GM18951 (cell line): Measurements from ENCODE around the gene PNO1.
"Not testable (repeated sequence)": the region's sequence is repeated elsewhere in the genome, so short reads cannot be mapped to it uniquely, and the experiment has no call there.

ENCODE experiments used
- POLR2A ChIP-seq: IDR thresholded peaks from 4 replicates; pipeline ENCODE4 v1.6.1; 2011; ENCODE audit warnings: mild to moderate bottlenecking; ENCODE audit not compliant: insufficient read length, insufficient read depth; ENCODE audit errors: extremely low read depth
- in situ Hi-C: fragments of 300-500 bp; cut with MboI; formaldehyde crosslinking; loops from one replicate; pipeline ENCODE4 v1.12.0; 2022; ENCODE audit warnings: low sequenced_read_pairs, mixed read lengths, inconsistent platforms; ENCODE audit not compliant: unreplicated experiment

The PNO1 gene

GRCh38 chr2:68171684-68172083, 14.0 kb downstream of the PNO1 start:
- in situ Hi-C loops, result no loop called here
- no peak for TF ChIP-seq POLR2A

- TF ChIP-seq POLR2A, result no peak
- in situ Hi-C loops, result no loop called here
Measured at GRCh38 chr2:68172521-68172920, 14.8 kb downstream of the PNO1 start.

GRCh38 chr2:68172990-68173700, 15.5 kb downstream of the PNO1 start:
- no peak for TF ChIP-seq POLR2A

GRCh38 chr2:68175210-68175609, 17.5 kb downstream of the PNO1 start:
- in situ Hi-C loops, result not testable (repeated sequence)

More at GRCh38 chr2:68172990-68173700, 15.5 kb downstream of the PNO1 start:
- in situ Hi-C loops, result no loop called here

- TF ChIP-seq POLR2A, result no peak
- in situ Hi-C loops, result no loop called here
Measured at GRCh38 chr2:68176657-68177056, 19.0 kb downstream of the PNO1 start.

GRCh38 chr2:68177541-68177940, 19.9 kb downstream of the PNO1 start:
- TF ChIP-seq POLR2A, result no peak
- in situ Hi-C loops, result no loop called here

GRCh38 chr2:68178432-68178831, 20.7 kb downstream of the PNO1 start:
- TF ChIP-seq POLR2A, result no peak
- in situ Hi-C loops, result no loop called here

- TF ChIP-seq POLR2A, result no peak
- in situ Hi-C loops, result no loop called here
Measured at GRCh38 chr2:68178954-68179627, 21.4 kb downstream of the PNO1 start.

GRCh38 chr2:68182902-68183301, 25.2 kb downstream of the PNO1 start:
- TF ChIP-seq POLR2A, result no peak
- in situ Hi-C loops, result no loop called here

GRCh38 chr2:68185541-68186164, 28.0 kb downstream of the PNO1 start:
- no peak for TF ChIP-seq POLR2A
- in situ Hi-C loops, result no loop called here

- in situ Hi-C loops, result no loop called here
- TF ChIP-seq POLR2A, result no peak
Measured at GRCh38 chr2:68187329-68187728, 29.6 kb downstream of the PNO1 start.

- in situ Hi-C loops, result no loop called here
- no peak for TF ChIP-seq POLR2A
Measured at GRCh38 chr2:68188831-68189230, 31.1 kb downstream of the PNO1 start.

GRCh38 chr2:68189991-68190784, 32.5 kb downstream of the PNO1 start:
- in situ Hi-C loops, result no loop called here
- TF ChIP-seq POLR2A, result no peak
